ENCODE results near the gene PCIF1.

The PCIF1 gene

DNA sequence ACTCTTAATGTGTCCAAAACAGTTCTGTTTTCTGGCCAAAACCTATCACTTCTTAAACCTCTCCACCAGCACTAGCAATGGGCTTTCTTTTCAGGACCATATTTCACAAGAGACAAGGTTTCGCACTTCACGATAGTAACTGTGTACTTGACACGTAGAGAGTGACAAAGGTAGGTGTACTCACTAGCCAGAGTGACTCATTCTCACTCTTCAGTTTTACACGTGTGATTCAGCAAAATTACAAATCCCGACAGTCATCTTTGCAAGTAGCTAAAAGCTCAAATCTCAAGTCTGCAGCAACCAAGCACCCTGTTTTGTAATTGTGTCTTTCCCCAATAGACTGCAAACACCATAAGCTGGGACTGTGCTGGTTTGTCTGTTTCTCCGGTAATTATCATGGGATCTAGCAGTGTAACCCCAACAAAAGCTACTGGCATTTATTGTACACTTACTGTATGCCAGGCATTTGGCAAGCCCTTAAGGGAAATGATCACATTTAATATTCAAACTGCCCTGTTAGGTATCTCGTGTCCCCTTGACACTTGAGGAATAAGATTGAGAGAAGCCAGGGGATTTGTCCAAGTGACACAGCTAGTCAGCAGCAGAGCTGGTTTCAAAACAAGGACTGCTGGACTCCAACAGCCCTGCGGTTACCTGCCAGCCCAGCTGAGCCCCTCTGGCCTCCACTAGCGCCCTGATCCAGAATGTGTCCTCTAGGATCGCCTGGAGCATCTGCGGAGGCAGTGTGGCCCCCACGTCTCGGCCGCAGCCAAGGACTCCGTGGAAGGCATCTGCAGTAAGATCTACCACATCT lies 9.9 kb downstream of the PCIF1 start:
- Histone ChIP-seq H3K36me3 (ENCODE audit: control insufficient read depth in 2 of 2, insufficient read depth in 1 of 2, low read length in 2 of 2) (peaks cover 6 to 88% of the 10 kb centered on the region in 2 experiments; a peak in 2 of 3 replicates), H3K4me1 (ENCODE audit: control insufficient read depth, insufficient read depth, low read length) (no peaks in the 10 kb centered on the region), H3K9me3 (ENCODE audit: control insufficient read depth, insufficient read depth, low read depth, low read length) (no peaks in the 10 kb centered on the region), H3K27ac (ENCODE audit: extremely low read depth, low read depth, low read length) (no peak overlapping the region), H3K4me3 (ENCODE audit: low read depth, low read length) (no peak overlapping the region)
- ChIA-PET CTCF (interaction anchor here (0.6 to 1.4 kb wide), 3 partner anchors 18 to 146 kb away, joined by 3 to 7 read pairs (median 4); no protein-coding TSS in a partner anchor), POLR2A (interaction anchor here (0.5 to 2.2 kb wide), 3 partner anchors 10 to 105 kb away, joined by 3 to 18 read pairs (median 7); partner anchors contain the start of gene PCIF1)
- TF ChIP-seq PRDM1 (tag by site-specific recombination; IDR thresholded peaks at IDR 0.05): no peak
- TF ChIP-seq KLF1 (tag by site-specific recombination; IDR thresholded peaks at IDR 0.05): no peak
- no peak for TF ChIP-seq ZNF501 (tag by site-specific recombination; IDR thresholded peaks at IDR 0.05)
- TF ChIP-seq, protein P1, sequence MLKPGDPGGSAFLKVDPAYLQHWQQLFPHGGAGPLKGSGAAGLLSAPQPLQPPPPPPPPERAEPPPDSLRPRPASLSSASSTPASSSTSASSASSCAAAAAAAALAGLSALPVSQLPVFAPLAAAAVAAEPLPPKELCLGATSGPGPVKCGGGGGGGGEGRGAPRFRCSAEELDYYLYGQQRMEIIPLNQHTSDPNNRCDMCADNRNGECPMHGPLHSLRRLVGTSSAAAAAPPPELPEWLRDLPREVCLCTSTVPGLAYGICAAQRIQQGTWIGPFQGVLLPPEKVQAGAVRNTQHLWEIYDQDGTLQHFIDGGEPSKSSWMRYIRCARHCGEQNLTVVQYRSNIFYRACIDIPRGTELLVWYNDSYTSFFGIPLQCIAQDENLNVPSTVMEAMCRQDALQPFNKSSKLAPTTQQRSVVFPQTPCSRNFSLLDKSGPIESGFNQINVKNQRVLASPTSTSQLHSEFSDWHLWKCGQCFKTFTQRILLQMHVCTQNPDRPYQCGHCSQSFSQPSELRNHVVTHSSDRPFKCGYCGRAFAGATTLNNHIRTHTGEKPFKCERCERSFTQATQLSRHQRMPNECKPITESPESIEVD (tag by site-specific recombination; IDR thresholded peaks at IDR 0.05): no peak
- TF ChIP-seq ZNF830 (tag by site-specific recombination; IDR thresholded peaks at IDR 0.05; ENCODE audit: low read depth): no peak
- TF ChIP-seq ZNF530 (tag by site-specific recombination; IDR thresholded peaks at IDR 0.05; ENCODE audit: low read depth): no peak
- no peak for TF ChIP-seq ZNF658 (tag by site-specific recombination; IDR thresholded peaks at IDR 0.05)
- TF ChIP-seq YY2 (tag by site-specific recombination; IDR thresholded peaks at IDR 0.05): no peak

DNA sequence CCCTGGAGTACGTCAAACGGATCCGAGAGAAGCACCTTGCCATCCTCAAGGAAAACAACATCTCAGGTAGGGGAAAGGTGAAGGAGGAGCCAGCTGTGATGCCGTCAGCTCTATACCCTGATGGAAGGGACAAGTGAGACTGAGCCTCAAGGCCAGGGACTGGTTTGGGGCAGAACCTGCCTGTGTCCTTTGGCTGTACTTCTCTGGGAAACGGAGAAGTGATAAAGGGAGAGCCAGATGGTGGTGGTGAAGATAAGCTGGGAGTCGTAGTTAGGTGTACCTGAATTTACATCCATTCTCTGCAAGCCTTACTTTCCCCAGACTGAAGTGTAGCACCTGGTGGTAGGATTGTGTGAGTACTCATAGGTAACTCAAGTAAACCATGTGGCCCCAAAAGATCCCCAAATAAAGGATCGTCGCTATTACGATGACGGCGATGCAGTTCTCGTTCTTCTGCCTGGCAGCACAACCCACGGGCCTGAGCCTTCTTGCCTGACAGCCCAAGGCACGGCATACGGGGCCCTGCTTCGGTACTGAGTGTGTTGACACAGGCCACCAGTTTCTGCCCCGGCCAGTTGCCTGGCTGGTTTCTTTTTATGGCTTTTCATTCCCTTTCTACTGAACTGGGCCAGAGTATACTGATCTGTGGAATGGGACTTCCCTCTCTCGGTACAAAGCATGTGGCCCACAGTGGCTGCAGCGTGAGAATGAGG lies 10.6 kb downstream of the PCIF1 start:
- Histone ChIP-seq H3K4me3 (ENCODE audit: low read depth, low read length) (no peak overlapping the region), H3K36me3 (ENCODE audit: control insufficient read depth in 2 of 2, insufficient read depth in 1 of 2, low read length in 2 of 2) (peaks cover 6 to 88% of the 10 kb centered on the region in 2 experiments; a peak in 2 of 3 replicates), H3K4me1 (ENCODE audit: control insufficient read depth, insufficient read depth, low read length) (no peaks in the 10 kb centered on the region), H3K27ac (ENCODE audit: extremely low read depth, low read depth, low read length) (no peak overlapping the region), H3K9me3 (ENCODE audit: control insufficient read depth, insufficient read depth, low read depth, low read length) (no peaks in the 10 kb centered on the region)
- TF ChIP-seq, protein P2, sequence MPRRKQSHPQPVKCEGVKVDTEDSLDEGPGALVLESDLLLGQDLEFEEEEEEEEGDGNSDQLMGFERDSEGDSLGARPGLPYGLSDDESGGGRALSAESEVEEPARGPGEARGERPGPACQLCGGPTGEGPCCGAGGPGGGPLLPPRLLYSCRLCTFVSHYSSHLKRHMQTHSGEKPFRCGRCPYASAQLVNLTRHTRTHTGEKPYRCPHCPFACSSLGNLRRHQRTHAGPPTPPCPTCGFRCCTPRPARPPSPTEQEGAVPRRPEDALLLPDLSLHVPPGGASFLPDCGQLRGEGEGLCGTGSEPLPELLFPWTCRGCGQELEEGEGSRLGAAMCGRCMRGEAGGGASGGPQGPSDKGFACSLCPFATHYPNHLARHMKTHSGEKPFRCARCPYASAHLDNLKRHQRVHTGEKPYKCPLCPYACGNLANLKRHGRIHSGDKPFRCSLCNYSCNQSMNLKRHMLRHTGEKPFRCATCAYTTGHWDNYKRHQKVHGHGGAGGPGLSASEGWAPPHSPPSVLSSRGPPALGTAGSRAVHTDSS (tag by site-specific recombination; IDR thresholded peaks at IDR 0.05): no peak
- TF ChIP-seq BCL11B (tag by site-specific recombination; IDR thresholded peaks at IDR 0.05; ENCODE audit: low read depth) (no peak), ZNF354C (tag by site-specific recombination; IDR thresholded peaks at IDR 0.05; ENCODE audit: borderline replicate concordance, low read depth) (no peak), HOXA7 (CRISPR knock-in tag; IDR thresholded peaks at IDR 0.05; ENCODE audit: borderline replicate concordance) (no peak)
- CTCF ChIA-PET: interaction anchor here (0.6 to 0.7 kb wide), 2 partner anchors 17 to 146 kb away, joined by 3 to 4 read pairs; no protein-coding TSS in a partner anchor
- POLR2A ChIA-PET: interaction anchor here (0.8 to 2.2 kb wide), 2 partner anchors 9 to 11 kb away, joined by 3 to 18 read pairs; partner anchors contain the start of gene PCIF1

DNA sequence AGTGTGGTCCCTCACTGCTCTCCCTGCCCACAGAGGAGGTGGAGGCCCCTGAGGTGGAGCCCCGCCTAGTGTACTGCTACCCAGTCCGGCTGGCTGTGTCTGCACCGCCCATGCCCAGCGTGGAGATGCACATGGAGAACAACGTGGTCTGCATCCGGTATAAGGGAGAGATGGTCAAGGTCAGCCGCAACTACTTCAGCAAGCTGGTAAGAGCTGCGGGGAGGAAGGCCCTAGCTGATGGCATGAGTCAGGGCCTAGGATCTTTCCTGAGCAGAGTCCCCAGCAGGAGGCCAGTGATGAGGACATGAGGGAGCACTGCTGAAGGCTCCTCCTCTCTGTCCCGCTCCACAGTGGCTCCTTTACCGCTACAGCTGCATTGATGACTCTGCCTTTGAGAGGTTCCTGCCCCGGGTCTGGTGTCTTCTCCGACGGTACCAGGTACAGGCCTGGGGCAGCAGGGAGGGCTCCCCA lies 11.2 kb downstream of the PCIF1 start:
- Histone ChIP-seq H3K4me1 (ENCODE audit: control insufficient read depth, insufficient read depth, low read length) (no peaks in the 10 kb centered on the region), H3K9me3 (ENCODE audit: control insufficient read depth, insufficient read depth, low read depth, low read length) (no peaks in the 10 kb centered on the region), H3K36me3 (ENCODE audit: control insufficient read depth in 2 of 2, insufficient read depth in 1 of 2, low read length in 2 of 2) (peaks cover 6 to 88% of the 10 kb centered on the region in 2 experiments; a peak in 2 of 3 replicates), H3K4me3 (ENCODE audit: low read depth, low read length) (no peak overlapping the region), H3K27ac (ENCODE audit: extremely low read depth, low read depth, low read length) (no peak overlapping the region)
- CTCF ChIA-PET: no interaction called here
- POLR2A ChIA-PET: interaction anchor here (0.8 kb wide), 1 partner anchor 10 kb away, joined by 3 read pairs; no protein-coding TSS in a partner anchor
- TF ChIP-seq MZF1 (tag by site-specific recombination; IDR thresholded peaks at IDR 0.05; ENCODE audit: borderline replicate concordance) (no peak), ZNF600 (tag by site-specific recombination; IDR thresholded peaks at IDR 0.05) (peak; percentile 67), KLF8 (tag by site-specific recombination; IDR thresholded peaks at IDR 0.05) (0 out of 2 replicates have a peak, but pooled peaks have one; percentile 31), ZNF223 (tag by site-specific recombination; IDR thresholded peaks at IDR 0.05) (no peak), GLIS1 (tag by site-specific recombination; IDR thresholded peaks at IDR 0.05) (peak; percentile 38; the same call in 1 of the 2 replicates), ZNF146 (tag by site-specific recombination; IDR thresholded peaks at IDR 0.05) (no peak), YY1 (tag by site-specific recombination; IDR thresholded peaks at IDR 0.05) (no peak), REPIN1 (tag by site-specific recombination; IDR thresholded peaks at IDR 0.05; ENCODE audit: low read depth) (no peak), ZIC2 (tag by site-specific recombination; IDR thresholded peaks at IDR 0.05) (0 out of 2 replicates have a peak, but pooled peaks have one; percentile 16), SALL2 (tag by site-specific recombination; IDR thresholded peaks at IDR 0.05; ENCODE audit: borderline replicate concordance) (no peak), ZNF133 (tag by site-specific recombination; IDR thresholded peaks at IDR 0.05) (no peak), IKZF3 (tag by site-specific recombination; IDR thresholded peaks at IDR 0.05) (no peak), PRDM1 (tag by site-specific recombination; IDR thresholded peaks at IDR 0.05) (no peak), ZNF248 (tag by site-specific recombination; IDR thresholded peaks at IDR 0.05) (no peak)
- TF ChIP-seq, protein P2 (tag by site-specific recombination; IDR thresholded peaks at IDR 0.05): no peak

All from HEK293 (cell line).